ENCODE measurements around the gene ANK3.

ANK3 gene

DNA sequence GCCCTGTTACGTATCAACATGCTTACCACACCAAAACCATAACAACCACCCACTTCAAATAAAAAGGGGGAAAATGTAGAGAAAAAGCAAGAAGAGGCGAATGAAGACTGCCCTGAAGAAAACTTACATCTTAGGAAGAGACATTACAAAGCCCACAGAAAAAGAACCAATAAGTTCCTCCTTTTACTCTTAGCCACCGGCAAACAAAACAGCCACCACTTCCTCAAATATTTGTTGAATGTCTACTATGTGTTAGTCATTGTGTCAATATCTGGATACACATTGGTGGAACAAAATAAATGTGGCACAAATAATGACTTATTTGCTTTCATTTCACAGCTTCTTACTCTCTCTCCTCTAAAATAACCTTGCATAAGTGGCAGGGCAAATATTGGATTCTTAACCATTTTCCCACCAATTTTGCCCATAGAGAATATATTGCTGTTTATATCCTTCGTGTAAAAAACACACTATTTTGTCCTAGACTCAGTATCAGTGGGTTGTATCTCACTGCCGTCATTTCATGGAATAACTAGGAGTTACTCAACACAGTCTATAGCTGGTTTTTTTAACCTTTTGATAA is 106.8 kb downstream of the ANK3 start:
- DNase-seq: no peak

DNA sequence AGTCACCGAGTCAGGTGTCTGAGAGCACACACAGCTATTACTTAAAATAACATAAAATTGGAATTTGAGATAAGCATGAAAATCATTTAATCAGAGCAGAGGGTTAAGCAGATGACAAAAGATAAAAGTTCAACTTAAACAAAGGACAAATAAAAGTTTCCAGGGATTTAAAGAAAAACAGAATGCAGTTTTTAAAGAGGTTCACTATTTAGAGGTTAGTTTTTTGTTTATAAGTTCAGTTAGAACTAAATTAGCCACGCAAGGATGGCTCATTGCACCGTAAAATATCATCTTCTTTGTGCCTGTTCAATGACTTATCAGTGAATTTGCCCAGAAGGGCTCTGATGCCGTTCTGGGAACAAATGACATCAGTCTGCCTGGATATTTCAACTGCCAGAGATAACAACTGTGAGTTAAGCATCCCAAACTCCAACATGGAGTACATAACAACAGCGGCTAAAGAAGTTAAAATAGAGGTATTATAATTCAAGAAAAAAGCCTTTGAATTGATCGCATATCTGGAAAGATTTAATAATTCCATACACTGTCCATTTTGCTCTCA is 107.8 kb downstream of the ANK3 start:
- DNase-seq: no peak

DNA sequence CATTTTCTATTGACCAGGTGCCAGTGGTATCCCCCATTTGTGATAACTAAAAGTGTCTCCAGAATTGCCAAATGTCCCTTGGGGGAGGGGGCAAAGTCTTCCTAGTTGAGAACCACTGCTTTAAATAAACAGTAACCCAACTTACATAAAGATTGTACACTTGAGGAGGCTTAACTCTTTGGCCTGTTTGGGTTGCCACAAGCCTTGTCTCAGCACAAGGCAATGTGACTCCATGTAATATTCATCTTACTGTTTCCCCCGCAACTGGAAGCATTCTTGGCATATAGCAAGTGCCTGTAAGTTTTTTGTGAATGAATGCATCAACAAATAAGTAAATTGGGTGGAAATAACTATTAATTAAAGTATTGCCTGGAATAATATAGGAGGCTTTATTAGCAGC is 108.3 kb downstream of the ANK3 start:
- DNase-seq: no peak

DNA sequence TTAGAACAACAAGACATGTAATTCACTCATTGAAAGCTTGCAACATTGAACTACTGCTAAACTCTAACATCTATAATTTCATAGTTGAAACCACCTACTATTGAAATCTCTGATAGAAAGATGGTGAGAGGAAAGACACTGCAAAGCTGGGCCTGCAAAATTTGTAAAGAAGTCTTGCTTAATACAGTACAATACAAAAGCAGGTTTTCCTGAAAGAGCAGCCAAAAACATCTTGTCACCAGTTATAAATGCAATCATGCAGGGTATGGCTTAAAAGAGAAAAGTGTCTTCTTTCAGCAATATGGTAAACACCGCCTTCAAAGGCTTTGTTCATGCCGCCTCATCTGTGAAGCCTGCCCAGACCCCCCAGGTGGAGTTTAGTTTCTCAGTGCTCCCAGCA is 109.2 kb downstream of the ANK3 start:
- no peak for DNase-seq

DNA sequence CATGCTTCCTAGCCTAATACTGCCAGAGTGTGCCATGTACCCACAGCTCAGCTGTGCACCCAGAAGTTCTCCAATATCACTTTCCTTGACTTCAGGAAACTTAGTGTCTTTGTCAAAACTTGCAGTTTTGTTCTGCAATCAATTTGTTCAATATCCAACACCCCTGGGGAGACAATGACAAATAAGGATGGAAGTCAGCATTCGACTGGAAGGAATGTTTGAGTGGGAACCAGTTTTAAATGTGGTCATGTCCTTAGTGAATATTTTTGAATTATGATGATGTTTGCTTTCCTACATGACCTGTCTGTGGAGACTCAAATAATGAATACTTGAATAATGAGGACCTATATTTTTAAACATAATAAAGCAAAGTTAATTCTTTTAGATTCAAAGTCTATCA is 112.0 kb downstream of the ANK3 start:
- no peak for DNase-seq

DNA sequence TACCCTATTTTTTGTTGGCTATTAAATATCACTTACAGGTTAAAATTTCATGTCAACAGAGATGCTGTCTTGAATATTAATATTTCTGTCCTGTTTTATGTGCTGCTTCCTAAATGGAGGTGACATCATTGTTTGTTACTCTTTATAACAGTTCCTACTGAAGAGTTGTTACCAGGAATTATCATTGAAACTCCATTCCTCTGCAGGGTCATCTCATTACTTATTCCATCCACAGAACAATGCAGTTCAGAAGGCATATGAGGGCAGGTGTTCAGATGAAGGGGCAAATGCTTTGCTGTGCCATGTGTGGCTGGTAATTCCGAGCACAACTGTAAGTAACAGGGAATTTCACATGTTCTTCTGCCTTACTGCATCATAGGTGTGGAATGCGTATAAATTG is 113.4 kb downstream of the ANK3 start:
- no peak for DNase-seq

DNA sequence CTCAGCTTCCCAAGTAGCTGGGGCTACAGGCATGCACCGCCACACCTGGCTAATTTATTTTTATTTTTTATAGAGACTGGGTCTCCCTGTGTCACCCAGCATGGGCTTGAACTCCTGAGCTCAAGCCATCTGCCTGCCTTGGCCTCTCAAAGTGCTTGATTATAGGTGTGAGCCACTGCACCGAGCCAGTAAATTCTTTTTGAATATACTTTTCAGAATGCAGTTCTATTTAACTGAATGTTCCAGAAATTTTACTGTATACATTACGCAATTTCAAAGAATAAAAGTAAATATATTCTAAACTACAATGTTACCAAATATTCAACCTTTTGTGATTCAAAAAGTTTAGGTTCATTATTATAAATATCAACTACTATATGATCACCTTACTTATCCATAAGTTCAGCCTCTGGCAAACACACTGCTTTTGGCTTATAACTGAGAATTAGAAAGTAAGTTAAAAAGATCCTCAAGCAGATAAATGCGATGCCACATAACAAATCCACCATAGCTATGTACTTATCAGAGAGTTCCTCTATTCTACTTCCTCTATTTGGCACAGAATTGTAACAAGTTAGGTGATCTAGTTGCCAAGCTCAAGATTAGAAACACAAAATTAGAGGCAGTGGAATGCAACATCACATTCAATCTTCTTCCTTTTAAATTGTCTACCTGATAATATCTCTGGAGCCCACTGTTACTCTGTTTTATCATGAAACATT is 118.2 kb downstream of the ANK3 start:
- DNase-seq: no peak

DNA sequence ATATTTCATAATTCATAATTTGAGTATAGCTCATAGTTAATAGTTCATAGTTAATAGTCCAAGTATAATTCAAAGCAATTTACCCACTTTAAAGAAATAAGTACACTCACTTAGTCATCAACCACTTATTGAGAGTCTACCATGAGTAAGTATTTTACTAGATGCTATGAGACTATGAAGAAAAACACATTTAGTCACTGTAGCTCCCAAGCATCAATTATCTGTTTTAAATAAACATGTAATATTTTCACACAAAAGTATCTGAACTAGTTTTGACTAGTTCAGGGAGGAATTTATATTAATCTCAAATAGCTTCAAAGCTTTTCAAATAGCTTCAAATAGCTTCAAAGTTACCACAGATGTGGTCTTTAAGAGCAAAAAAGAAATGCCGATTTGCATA is 119.2 kb downstream of the ANK3 start:
- DNase-seq: no peak

DNA sequence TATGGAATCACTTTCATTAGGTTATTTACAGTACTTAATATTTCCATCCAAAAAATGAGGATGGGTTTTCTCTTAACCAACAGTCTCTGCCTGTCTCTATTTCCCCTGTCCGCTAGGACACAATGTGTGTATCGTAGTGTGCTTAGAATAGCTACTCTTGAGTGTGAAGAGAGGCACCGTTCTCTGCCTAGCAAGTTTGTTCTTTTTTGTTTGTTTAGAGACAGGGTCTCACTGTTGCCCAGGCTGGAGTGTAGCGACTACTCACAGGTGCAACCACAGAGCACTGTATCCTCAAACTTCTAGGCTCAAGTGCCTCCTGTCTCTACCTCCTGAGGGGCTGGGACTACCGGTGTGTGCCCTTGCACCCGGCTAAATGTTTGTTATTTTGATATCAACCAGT is 121.9 kb downstream of the ANK3 start:
- DNase-seq: no peak

DNA sequence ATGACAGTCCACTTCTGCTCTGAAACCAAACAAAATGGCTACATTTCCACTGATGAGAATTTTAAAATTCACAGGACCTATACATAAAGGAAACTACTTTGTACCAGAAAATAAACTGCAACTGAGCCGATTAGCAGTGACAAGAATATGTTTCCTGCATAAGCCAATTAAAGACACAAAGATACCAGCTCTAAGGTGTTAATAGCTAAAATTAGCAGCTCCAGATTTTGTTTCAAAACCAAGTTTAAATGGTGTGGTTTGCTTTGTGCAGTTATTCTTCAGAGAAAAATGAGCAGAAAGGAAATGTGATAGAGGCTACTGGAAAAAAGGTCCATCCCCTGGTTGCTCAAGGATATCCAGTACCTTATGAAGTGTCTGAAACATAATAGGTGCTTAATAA is 123.2 kb downstream of the ANK3 start:
- DNase-seq: no peak

DNA sequence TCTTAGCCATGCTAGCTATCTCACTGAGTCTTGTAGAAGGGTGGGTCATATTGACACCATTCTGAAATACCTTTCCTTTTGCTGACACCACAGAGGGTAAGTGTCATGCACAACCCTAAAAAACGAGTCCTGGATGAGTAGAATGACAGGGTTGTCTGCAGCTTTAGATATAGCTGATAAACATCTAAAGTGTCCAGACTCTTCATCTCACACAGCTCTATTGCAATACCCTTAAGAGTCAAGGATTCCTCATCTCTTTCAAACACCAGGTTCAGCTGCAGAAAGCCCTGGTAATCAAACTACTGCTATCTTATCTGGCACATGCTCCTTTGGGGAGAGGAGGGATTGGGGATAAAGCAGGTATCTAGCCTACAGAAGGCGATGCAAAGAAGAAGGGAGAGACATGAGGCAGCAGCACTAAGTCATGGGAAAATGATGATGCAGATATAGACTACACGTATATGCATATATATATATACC is 127.0 kb downstream of the ANK3 start:
- no peak for DNase-seq

DNA sequence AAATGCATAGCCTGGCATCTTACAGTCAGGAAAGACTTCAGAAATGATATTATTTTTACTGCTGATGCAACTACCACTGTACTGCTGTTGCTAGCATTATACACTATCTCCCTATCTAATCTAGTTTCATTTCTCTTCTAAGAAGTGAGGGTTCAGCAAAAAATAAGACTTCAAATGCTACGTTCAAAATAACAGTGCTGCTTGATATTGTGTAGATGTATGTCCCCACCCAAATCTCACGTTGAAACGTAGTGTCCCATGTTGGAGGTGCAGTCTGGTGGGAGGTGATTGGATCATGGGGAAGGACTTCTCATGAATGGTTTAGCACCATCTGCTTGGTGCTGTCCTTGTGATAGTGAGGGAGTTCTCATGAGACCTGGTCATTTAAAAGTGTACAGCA is 129.4 kb downstream of the ANK3 start:
- no peak for DNase-seq

DNA sequence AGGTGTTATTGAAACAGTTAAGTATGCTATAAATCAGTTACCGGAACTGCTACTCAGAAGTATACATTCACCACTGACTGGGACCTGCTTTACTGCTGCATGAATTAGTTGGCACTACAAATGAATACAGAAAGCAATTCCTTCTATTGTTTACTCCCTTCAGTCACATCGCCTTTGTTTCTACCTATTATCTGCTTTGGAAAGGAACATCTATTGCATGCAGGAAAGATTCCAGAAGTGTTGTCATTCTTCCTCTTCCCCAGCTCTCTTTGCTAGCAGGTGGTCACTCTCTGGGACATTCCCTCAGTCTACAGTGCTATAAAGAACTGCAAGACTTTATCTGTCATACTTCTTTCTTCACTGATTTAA is 131.3 kb downstream of the ANK3 start:
- no peak for DNase-seq

DNA sequence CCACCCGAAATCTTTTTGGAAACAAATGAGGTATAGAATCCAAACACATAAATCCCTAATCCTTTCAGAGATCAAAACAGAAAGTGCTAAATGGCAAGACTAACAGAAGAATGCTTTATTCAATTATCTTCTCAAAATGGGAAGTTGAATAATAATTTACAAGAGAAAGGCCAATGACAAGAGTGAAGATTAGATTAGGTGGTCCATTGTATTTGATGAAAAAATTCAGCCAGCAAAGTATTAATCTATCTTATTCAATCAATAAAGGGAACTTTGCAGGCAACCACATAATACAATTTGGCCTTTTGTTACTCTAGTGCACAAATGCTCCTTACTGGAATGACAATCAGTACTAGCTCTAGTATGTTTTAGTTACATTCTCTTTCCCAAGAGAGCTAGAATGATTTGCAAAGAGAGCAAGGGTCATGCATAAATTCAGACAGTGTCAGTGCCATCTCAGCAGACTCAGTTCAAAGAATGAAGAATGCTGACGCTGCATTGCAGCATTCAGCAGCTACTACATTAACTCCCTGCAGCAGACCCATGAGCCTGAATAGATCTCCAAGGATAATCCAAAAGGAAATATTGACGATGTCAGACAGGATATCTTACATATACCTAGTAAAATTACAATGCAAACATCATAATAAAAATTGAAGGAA is 131.8 kb downstream of the ANK3 start:
- DNase-seq: peak in 1 of 56 donors; percentile 19

DNA sequence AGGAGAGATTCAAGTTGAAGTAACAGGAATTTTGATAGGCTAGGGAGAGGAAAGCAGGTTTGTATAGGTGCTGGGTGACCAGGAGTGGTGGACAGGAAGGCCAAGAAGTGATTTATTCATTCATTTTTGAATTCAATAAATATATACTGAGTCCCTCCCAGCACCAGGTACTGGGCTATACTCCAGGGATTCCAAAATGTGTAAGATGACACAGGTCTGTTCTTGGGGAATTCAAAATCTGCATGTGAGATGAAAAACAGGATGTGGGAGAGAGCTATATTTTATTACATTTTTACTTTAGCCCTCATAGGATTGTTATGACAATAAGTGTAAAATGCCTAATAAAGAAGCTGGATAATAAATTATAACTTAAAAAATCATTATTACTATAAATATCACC is 134.9 kb downstream of the ANK3 start:
- DNase-seq: no peak

DNA sequence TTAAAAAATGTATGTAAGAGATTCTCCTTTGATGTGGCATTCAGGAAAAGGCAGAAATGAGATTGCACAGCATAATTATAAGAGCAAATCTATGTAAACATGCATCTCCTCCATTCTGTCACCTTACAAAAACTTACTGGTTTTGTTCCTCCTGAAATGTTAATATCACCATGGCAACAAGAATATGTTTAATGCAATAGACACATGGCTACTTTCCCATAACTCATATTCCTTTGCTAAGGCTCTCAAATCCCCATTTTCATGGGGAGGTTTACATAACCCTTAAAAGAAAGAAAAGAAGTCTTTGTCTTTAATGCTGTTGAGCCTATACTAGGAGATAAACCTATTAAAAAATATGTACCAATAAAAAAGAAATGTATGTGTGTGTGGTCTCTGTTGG is 136.2 kb downstream of the ANK3 start:
- no peak for DNase-seq

DNA sequence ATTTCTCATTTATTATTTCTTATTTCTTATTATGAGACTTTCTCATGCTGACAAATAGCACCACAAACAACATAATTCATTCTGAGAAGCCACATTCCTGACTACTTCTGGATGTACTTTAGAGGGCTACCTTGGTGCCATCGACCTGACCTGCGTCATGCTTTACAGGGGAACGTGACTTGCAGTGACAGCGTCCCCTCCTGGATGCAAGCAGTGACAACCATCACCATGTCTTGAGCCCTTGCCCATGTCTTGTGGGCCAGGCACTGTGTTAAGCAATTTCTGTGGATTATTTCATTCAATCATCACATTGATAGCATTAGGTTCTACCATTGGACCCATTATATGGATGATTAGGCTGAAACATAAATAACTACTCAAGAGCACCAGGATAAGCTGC is 137.0 kb downstream of the ANK3 start:
- DNase-seq: no peak

DNA sequence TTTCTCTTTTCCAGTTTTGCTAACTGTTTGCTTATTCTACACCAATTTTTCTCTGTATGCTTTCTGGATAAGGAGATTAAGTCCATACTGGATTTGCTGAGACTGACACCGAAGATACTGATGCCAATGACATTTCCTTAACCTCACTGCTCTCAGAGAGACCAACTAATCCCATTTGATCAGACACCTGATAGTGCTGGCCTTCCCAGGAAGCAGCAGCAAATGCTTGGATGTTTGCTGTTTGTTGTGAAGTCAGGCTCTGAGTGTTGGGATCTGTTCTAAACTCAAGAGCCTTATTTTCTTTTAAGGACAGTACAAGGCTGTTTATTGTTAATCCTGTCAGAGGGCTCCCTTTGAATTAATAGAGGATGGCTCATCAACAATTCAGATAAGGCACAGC is 143.3 kb downstream of the ANK3 start:
- no peak for DNase-seq

DNA sequence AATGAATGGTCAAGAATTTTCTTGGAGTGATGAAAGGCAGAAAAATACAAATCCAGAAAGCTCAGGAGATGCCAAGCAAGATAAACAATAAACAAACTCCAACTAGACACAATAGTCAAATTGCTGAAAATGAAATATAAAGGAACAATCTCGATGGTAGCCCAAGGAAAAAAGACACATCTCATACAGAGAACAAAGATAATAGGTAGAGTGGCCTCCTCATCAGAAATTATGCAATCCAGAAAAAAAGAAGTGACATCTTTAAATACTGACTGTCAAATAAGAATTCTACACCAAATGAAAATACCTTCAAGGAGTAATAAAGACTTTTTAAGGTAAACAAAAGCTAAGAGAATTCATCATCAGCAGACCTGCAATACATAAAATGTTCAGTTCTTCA is 150.4 kb downstream of the ANK3 start:
- DNase-seq: no peak

DNA sequence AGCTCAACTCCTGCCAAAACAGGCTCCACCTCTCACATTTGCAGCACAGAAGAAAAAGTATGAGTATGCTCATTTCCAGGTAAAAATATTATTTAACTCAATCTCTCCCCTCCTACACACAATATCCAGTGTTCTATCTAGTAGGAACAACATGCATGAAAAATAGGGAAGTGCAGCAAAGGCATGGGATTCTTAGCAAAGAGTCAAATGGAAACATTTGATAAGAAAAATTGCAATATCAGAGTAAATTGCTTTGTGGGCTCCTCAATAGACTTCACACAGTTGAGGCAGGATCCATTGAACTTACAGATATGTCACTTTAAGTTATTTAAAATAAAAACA is 150.9 kb downstream of the ANK3 start:
- no peak for DNase-seq

DNA sequence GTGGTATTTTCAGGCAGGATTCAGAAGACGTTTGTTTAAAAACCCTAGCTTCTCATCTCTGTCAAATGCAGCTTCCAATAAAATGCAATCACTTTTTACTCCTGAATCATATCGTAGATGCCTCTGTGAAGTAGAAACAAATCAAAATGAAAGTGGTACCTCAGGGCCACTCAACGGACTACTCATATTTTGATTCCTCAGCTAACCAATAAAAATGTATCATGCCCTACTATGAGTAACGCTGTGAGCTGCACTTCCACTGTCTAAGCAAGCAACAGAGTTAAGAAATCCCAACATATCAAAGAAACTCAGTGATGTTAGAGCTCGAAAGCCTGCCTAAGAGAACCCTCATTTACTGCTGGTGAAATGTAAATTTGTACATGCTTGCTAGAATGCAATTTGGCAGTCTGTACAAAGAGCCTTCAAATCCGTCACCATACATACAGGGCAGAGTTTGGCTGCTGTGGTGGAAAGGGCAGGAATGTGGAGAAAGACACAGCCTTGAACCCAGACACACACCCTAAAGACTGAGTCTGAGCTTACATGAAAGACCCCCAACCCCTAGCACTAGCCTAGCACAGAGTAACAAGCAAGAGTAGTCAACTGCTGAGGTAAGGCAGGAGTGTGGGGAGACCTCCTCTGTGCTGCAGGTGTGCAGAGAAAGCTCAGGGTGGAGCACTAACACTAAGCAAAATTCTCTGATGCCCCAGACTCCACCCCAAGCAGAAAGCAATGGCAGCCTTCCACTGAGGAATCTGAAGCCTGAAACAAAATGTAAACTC is 151.5 kb downstream of the ANK3 start:
- DNase-seq: peak in 8 of 56 donors; percentile 10 to 27 (median 23)
